Neural crest cell (in vitro differentiated cells): ENCODE data around the gene SLC7A1. TPM values are rescaled to one million over a fixed set of nuclear protein-coding genes. Genes with fewer than 3 reads are reported as not detected.
A peak's percentile ranks its signal among the peaks of the same experiment; 100 is the strongest.

Experiments
- DNase-seq: peaks from one replicate; pipeline ENCODE4 v3.0.0; 2021; ENCODE audit warnings: low read depth, mixed read lengths, low spot score
- H3K27ac Mint-ChIP-seq: one replicate; pipeline ENCODE4 v1.8.0; 2021; ENCODE audit warnings: mild to moderate bottlenecking, mixed read lengths; ENCODE audit not compliant: unreplicated experiment
- H3K27me3 Mint-ChIP-seq: 2 replicates; pipeline ENCODE4 v1.8.0; 2021; ENCODE audit warnings: low read depth, mild to moderate bottlenecking, mixed read lengths
- H3K36me3 Mint-ChIP-seq: 2 replicates; pipeline ENCODE4 v1.8.0; 2021; ENCODE audit warnings: low read depth, mild to moderate bottlenecking, mixed read lengths
- H3K4me1 Mint-ChIP-seq: 2 replicates; pipeline ENCODE4 v1.8.0; 2021; ENCODE audit warnings: mixed read lengths
- H3K4me3 Mint-ChIP-seq: one replicate; pipeline ENCODE4 v1.8.0; 2021; ENCODE audit warnings: mild to moderate bottlenecking, mixed read lengths
- H3K9me3 Mint-ChIP-seq: 2 replicates; pipeline ENCODE4 v1.8.0; 2021; ENCODE audit warnings: mixed read lengths
- total RNA-seq: library from RNA; stranded (reverse); gene quantifications from 2 replicates; pipeline ENCODE4 v1.2.1, GENCODE V29; 2021
- TF ChIP-seq, protein P1 (sequence below): fragments of 200-600 bp; sonication (generic); conservative IDR thresholded peaks from 2 replicates; pipeline ENCODE4 v1.5.0; 2021; ENCODE audit warnings: antibody characterized with exemption, mild to moderate bottlenecking

Gene SLC7A1
- total RNA-seq, 1 donor from 2014 or later: 69.7 TPM

DNA sequence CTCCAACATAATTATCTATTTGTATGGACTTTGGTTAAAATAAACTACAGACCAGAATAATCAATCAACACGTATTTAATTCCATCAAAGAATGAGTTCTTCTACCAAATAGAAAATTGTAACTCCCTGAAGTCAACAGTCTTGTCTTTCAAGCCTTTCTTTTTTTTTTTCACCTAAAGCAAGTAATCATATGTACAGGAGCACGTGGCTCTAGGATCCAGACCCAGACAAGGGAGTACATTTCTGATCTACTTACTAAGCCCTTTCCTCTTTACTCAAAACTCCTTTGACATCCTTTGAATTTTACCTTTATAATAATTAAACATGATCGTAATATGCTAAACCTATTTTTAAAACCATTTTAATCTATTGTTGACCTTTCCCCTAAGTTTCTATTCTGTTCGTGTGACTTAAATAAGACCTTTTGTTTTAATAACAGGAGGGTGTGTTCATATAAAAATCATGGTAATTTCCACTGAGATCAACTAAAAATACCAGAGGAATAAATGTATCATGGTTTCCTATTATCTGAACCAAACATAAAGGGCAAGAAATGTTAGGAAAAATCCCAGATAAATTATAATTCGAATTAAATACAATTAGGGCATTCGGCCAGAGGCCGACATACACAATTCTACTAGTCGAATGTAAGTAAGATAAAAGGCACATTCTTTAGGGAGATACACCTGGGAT lies 1.7 kb downstream of the SLC7A1 start:
- Mint-ChIP-seq H3K36me3 (no peaks in the 10 kb centered on the region), H3K27ac (no peak overlapping the region), H3K4me1 (peaks cover 43% of the 10 kb centered on the region), H3K4me3 (peak overlapping the region; percentile 95), H3K27me3 (peaks cover 15% of the 10 kb centered on the region), H3K9me3 (no peaks in the 10 kb centered on the region)
- no peak for DNase-seq
- TF ChIP-seq, protein P1, sequence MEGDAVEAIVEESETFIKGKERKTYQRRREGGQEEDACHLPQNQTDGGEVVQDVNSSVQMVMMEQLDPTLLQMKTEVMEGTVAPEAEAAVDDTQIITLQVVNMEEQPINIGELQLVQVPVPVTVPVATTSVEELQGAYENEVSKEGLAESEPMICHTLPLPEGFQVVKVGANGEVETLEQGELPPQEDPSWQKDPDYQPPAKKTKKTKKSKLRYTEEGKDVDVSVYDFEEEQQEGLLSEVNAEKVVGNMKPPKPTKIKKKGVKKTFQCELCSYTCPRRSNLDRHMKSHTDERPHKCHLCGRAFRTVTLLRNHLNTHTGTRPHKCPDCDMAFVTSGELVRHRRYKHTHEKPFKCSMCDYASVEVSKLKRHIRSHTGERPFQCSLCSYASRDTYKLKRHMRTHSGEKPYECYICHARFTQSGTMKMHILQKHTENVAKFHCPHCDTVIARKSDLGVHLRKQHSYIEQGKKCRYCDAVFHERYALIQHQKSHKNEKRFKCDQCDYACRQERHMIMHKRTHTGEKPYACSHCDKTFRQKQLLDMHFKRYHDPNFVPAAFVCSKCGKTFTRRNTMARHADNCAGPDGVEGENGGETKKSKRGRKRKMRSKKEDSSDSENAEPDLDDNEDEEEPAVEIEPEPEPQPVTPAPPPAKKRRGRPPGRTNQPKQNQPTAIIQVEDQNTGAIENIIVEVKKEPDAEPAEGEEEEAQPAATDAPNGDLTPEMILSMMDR: no peak

DNA sequence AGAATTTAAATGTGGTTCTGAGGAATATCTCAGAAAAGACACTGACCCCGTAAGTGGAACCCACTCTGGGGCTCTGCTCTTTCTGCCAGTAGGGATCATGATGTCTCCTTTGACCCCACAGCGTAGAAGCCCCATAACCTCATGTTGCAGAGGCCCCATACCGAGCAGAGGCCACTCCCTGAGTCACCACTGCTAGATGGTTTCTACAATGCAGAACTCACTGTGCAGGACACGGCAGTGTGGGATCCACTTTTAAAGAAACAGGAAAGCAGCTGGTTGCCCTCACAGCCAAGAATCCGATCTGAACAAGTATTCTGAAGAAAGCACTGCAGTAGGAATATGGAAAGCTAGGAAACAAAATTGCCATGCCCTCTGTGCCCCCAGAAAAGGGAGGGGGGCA lies 4.2 kb downstream of the SLC7A1 start:
- Mint-ChIP-seq H3K27ac (no peak overlapping the region), H3K27me3 (peaks cover 5% of the 10 kb centered on the region), H3K4me3 (peak overlapping the region; percentile 37), H3K9me3 (no peaks in the 10 kb centered on the region), H3K4me1 (peaks cover 59% of the 10 kb centered on the region), H3K36me3 (no peaks in the 10 kb centered on the region)
- no peak for DNase-seq
- TF ChIP-seq, protein P1: no peak

DNA sequence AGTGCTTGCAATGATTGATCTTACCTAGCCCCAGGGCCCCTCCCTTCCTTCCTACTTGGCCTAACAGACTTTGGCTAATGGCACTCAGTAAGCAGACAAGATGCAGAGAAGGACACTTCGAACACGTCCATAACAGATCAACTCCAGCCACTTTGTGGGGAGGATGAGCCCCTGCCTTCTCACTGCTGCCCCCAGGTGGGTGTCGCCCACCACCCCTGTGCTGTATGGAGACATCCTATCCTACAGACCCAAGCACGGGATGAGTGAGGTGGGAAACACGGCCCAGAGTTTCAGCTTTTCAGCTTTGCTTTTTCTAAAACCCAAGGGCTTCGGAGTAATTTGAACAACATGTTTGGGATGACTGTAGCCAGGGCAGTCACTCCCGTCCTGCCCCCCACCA lies 5.5 kb downstream of the SLC7A1 start:
- Mint-ChIP-seq H3K9me3 (no peaks in the 10 kb centered on the region), H3K36me3 (no peaks in the 10 kb centered on the region), H3K4me3 (peak overlapping the region; percentile 55), H3K27me3 (no peaks in the 10 kb centered on the region), H3K4me1 (peaks cover 59% of the 10 kb centered on the region), H3K27ac (peak overlapping the region; percentile 19)
- no peak for DNase-seq
- TF ChIP-seq, protein P1: peak; percentile 16

DNA sequence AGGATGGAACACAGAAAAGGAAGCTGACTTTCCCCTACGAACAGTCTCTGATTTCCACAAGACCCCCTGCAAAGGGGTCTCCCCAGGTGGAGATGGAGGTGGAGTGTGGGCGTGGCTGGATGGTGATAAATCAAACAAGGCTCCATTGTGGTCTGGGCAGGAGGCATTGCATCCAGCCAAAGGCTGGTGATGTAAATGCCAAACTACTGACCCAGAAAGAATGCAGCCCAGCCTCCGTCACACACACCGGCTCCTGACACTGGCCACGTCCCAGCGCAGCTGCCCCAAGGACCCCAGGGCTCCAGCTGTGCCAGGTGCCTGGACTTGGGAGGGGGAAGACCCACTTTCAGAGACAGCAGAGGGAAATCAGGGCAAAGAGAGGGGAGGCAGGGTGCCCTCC lies 6.3 kb downstream of the SLC7A1 start:
- H3K4me3 Mint-ChIP-seq: no peak overlapping the region

DNA sequence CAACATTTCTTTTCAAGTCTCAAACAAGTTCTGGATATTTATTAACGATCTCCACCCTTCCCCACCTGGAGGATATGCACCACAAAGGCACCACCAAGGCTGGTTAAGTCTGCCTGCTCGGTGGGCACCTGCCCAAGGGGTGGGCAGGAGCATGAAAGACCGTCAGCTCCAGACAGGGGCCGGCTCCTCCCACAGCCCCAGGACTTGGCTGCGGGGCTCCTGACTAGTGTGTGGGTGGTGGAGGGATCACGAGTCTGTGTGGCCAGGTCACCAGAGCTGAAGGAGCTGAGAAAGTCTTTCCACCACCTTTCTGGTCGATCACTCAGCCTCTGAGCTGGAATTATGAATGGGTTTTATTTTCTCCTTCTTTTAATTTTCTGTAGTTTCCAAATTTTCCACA lies 7.8 kb downstream of the SLC7A1 start:
- no peaks in the 10 kb centered on the region for H3K27me3 Mint-ChIP-seq
- H3K9me3 Mint-ChIP-seq: no peaks in the 10 kb centered on the region
- peaks cover 53% of the 10 kb centered on the region for H3K4me1 Mint-ChIP-seq
- no peak for DNase-seq
- no peak overlapping the region for H3K4me3 Mint-ChIP-seq
- TF ChIP-seq, protein P1: no peak
- no peak overlapping the region for H3K27ac Mint-ChIP-seq
- H3K36me3 Mint-ChIP-seq: no peaks in the 10 kb centered on the region

More for the DNA sequence above, 6.3 kb downstream of the SLC7A1 start:
- peaks cover 56% of the 10 kb centered on the region for H3K4me1 Mint-ChIP-seq
- H3K9me3 Mint-ChIP-seq: no peaks in the 10 kb centered on the region
- TF ChIP-seq, protein P1: no peak
- H3K27me3 Mint-ChIP-seq: no peaks in the 10 kb centered on the region
- H3K27ac Mint-ChIP-seq: no peak overlapping the region
- H3K36me3 Mint-ChIP-seq: no peaks in the 10 kb centered on the region
- DNase-seq: no peak
